Fibroblast of peridontal ligament (primary cell): ENCODE results near the gene CNN3.

ENCODE experiments used
- DNase-seq: peaks from one replicate; pipeline ENCODE4 v3.0.0-alpha.2; 2010; ENCODE audit errors: extremely low read depth

The CNN3 gene

DNA sequence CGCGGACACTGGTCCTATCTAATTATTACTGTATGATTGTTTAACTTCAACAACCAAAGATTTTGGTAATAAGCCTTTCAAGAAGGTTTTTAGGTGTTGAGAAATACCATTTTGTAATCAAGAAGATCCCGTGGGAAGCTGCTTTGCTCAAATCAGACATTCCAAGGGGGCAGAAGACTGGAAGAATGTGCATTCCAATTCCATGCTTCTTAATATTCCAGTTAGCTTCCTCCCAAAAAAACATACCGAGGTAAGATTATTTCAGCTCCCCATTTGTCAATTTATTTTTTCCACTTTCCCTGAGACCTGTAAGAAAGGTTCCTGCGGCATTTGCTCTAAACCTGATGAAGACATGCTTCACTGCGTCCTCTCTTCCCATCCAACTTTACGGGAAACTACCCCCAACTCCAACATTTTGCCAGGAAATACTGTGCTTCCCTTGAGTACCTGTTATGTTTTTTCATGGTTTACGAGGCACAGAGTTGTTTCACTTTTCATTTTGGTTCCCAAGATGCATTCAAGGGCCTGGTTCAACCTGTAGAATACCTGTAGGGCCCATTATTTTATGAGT, 4.1 kb downstream of the CNN3 start:
- peak; percentile 86 for DNase-seq

DNA sequence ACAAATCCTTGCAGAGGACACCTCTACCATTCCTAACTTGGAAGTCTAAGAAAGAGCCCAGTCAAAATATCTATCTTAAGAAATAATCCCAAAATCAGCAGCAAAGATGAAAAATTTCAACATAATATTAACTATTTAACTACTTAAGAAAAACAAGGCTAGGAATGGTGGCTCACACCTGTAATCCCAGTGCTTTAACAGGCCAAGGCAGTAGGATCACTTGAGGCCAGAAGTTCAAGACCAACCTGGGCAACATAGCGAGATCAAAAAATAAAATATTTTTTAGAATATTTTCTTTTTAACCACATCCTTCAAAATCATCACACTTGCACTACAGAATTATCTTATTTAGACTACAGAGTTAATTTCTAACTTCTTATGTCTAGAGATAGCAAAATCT, 4.9 kb downstream of the CNN3 start:
- no peak for DNase-seq

- no peak for DNase-seq
Observed at GRCh38 chr1:94920061-94920460, 6.8 kb downstream of the CNN3 start.

DNA sequence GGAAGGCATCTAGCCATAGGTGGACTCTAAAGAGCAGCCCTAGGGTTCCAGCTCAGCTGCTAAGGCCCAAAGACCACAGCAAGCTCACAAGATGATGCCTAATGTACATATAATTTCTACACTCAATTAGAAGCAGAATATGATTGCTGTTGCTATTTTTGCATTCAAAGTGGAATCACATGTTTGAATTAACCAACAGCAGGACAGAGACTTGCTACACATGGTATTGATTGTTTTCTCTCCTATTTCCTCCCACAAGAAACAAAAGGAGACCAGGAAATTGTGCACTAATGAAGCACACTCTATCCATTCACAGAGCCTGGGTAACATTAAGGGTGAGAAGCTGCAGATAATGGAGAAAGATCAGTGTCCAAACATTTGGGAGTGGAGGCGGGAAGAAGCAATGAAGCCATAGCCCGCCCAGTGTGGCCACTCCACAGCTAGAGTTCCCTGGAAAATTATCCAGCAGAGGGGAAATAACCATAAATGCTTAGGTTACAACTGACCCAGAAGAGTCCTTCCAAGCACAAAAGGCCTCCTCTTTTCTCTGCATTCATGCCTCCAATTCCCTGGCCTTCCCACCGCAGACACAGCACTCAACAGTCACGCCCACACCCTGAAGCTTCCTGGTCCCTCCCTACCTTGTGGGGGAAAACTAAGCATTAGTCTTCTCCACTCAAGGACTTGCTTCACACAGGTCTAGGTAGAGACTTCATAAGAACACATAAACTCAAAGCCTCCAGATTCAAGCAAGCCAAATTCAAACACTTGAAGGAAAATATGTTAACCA, 7.5 kb downstream of the CNN3 start:
- peak; percentile 59 for DNase-seq

DNA sequence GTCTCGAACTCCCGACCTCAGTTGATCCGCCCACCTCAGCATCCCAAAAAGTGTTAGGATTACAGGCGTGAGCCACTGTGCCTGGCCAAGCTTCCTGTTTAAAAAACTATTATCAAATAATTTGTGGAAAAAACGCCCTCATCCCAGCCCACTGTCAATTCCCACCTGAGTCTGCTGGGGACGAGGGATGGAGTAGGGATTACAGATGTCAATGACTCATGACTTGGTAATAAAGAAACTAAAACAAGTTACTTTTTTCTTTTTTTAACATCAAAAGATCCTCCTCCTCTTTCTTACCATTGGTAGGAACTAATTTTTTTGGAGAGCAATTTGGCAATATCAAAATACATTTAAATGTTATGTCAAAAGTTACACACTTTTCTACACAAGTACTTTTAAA, 9.7 kb downstream of the CNN3 start:
- no peak for DNase-seq

DNA sequence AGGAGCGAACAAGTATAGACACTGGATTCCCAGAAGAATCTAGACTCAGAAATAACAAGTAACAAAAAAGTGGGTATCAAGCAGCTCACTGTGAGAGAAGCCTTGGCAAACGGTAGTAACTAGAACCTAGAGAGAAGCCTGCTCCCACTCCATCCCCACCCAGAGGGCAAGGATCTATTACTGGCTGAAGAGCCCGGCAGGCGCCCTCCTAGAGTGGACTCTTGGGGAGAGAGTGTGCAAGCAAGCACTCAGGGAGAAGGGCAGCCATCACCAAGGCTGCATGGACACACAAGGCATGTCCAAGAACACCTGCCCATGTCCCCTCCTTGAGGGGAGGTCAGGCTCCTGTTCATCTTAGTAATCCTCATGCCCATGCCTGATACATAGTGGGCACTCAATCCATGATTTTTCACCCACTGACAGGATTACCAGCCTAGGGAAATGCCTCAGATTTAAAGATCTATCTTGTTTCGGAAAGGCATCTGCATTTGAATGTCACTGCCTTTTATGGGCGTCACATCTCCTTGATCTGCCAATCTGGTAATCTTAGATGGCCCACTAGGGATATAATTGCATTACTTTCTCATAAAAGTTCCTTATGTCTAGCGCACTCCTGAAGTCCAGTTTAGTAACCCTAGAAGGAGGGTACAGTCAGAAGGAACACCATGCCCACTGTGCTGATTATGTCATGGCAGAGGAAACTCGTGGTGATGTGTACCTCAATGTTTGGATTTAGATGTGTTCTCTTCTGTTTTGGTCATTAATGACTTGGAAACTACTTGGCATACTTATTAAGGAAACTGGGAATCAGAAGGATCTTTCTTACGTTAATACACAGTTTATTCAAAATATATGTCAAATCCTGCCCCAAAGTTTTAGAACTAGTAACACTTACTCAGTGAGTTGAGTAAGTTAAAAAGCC, 14.4 kb downstream of the CNN3 start:
- DNase-seq: no peak

DNA sequence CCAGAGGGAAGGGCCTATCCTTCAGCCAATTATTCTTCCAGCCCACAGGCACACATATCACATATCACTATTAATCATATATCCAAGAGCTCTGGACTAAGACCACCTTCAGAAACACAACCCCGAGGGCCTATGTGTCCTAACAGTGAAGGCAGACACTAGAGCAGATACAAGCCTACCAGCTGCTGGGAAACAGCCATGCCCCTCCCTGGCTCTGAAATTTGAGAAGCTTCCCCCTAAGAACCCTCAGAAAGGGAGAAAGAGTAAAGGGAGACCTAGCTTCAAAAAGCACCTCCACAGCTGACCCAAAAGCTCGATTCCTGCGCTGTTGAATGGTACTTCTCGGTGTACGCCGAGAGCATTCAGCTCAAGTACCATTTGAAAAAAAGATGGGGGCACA, 17.4 kb downstream of the CNN3 start:
- no peak for DNase-seq

DNA sequence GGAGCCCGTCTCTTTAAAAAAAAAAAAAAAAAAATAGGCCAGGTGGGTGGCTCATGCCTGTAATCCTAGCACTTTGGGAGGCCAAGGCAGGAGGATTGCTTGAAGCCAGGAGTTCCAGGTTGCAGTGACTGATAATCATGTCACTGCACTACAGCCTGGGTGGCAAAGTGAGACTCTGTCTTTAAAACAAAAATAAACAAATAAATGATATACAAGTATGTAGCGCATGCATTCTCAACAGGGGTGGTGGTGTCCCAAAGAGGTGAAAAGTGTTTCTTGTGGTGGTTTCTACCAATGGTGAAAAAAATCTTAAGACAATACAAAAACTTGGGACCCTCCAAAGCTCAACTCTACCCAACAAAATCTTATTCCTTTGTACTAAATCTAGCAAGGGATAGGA, 17.9 kb downstream of the CNN3 start:
- DNase-seq: no peak

- no peak for DNase-seq
Observed at GRCh38 chr1:94908190-94908589, 18.7 kb downstream of the CNN3 start.

GRCh38 chr1:94907136-94907535, 19.8 kb downstream of the CNN3 start:
- DNase-seq: no peak

- no peak for DNase-seq
Observed at GRCh38 chr1:94906382-94906781, 20.5 kb downstream of the CNN3 start.

GRCh38 chr1:94905207-94905606, 21.7 kb downstream of the CNN3 start:
- DNase-seq: no peak

- DNase-seq: no peak
Observed at GRCh38 chr1:94903280-94904009, 23.5 kb downstream of the CNN3 start.

- DNase-seq: no peak
Observed at GRCh38 chr1:94901841-94902240, 25.1 kb downstream of the CNN3 start.

DNA sequence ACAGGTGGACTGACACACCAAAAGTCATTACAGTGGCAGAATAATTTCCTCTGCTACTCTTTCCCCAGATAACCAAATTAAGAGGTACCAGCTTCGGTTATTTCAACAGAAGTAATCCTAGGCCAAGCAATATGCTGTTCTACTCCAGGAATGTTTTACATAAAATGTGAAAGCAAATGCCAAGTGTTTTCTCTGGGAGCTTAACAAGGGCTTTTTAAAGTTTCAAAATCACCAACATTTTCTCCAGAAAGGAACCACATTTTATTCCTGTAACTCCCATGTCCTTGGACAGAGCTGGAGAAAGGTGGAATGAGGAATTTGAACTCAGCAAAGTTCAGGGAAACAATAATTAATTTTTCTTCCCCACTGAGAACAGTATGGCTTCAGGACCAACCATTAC, 27.2 kb downstream of the CNN3 start:
- DNase-seq: peak; percentile 75

DNA sequence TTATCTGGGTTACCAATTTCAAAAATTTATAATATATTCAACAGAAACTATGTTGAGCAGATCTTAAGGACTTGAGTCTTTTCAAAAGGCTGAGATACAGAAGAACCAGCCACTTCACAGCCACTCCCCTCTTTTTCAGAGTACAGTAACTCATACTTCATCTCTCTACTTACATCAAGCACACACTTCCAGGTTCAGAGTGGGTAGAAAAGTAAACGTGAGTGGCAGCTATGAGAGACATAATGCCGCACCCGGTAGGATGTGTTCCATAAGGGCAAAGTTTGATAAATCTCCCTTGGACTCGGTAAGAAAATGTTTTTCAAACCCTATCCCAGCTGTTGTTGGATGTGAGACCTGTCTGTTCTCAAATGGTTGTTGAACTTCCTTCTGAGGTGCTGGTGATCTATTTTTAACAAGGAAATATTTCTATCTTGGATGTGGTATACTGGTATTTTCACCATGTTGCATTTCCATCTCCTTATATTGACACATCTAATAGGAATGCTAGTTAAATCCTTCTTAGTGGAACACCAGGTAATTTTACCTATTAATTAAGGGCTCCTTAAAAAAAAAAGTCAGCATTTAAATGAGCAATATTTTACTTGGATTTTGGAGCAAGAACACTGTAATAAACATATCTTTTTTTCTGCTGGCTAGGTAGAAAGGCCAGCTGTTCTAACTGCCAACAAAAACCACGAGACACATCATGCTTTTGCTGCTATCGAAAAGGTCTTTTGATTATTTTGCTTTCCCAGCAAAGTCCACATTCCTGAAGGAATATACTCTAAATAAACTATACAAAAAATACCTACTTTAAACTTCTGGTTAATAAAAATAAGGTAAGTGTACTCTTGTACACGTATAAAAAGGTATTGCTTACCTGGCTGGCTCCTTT, 28.2 kb downstream of the CNN3 start:
- peak; percentile 51 for DNase-seq

GRCh38 chr1:94895518-94895917, 31.4 kb downstream of the CNN3 start:
- DNase-seq: no peak

DNA sequence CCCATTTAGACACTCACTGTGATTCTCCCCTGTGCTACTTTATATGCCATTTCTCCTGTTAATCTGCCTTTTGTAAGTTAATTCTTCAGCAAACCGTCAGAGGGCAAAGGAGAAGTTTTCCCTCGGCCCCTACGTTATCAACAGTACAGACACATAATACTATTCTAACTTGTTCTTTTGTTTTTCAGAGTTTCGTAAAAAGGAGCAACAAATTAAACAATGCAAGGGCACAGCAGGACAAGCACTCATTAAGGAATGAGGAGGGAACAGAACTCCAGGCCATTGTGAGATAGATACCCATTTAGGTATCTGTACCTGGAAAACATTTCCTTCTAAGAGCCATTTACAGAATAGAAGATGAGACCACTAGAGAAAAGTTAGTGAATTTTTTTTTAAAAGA, 32.3 kb downstream of the CNN3 start:
- no peak for DNase-seq

- no peak for DNase-seq
Observed at GRCh38 chr1:94892604-94893254, 34.2 kb downstream of the CNN3 start.

DNA sequence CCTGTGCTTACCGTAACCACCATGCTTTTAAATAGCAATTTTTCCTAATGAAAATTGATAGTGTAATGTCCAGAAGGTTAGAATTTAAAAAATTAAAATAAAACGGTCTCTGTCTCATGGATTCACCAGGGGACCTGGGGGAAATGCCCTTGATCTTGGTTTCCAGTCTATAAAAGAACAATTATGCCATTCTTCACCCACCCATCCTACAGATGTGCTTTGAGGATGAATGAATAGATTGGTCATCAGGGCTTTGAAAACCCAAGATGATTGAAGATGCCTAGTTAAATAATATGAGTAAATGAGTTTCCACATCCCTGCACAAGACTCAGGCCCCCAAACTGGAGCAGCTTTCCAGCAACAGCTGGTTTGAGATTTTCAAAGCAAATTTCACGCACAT, 38.7 kb downstream of the CNN3 start:
- DNase-seq: no peak
